Measurements from ENCODE around the gene MBD3L2.
"Not testable (repeated sequence)": the region's sequence is repeated elsewhere in the genome, so short reads cannot be mapped to it uniquely, and the experiment has no call there.

DNA sequence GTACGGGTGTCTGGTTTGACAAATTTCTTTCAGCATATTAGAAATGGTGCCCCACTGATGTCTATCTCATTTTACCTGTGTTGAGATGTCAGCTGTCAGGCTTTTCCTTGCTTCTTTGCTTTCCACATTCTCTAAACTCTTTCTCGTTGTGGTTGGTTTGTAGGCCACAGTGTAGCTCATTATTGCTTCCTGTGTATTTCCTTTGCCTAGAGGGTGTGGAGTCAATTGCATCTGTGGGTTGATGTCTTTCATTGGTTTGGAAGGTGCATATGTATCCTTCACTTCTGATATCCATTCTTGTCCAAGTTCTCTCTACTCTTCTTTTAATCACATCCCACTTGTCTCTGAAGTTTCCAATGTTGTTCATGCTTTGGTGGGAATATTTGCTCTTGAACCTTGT is 7.6 kb upstream of the MBD3L2 start:
- TF ChIP-seq, protein P1, sequence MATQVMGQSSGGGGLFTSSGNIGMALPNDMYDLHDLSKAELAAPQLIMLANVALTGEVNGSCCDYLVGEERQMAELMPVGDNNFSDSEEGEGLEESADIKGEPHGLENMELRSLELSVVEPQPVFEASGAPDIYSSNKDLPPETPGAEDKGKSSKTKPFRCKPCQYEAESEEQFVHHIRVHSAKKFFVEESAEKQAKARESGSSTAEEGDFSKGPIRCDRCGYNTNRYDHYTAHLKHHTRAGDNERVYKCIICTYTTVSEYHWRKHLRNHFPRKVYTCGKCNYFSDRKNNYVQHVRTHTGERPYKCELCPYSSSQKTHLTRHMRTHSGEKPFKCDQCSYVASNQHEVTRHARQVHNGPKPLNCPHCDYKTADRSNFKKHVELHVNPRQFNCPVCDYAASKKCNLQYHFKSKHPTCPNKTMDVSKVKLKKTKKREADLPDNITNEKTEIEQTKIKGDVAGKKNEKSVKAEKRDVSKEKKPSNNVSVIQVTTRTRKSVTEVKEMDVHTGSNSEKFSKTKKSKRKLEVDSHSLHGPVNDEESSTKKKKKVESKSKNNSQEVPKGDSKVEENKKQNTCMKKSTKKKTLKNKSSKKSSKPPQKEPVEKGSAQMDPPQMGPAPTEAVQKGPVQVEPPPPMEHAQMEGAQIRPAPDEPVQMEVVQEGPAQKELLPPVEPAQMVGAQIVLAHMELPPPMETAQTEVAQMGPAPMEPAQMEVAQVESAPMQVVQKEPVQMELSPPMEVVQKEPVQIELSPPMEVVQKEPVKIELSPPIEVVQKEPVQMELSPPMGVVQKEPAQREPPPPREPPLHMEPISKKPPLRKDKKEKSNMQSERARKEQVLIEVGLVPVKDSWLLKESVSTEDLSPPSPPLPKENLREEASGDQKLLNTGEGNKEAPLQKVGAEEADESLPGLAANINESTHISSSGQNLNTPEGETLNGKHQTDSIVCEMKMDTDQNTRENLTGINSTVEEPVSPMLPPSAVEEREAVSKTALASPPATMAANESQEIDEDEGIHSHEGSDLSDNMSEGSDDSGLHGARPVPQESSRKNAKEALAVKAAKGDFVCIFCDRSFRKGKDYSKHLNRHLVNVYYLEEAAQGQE (IDR thresholded peaks at IDR 0.05; ENCODE audit: insufficient replicate concordance, low read depth): not testable (repeated sequence)
- not testable (repeated sequence) for TF ChIP-seq CTCF (IDR thresholded peaks at IDR 0.05; ENCODE audit: insufficient read depth, low read length); POLR2AphosphoS5 (IDR thresholded peaks at IDR 0.05; ENCODE audit: low read depth); GABPA (IDR thresholded peaks at IDR 0.05; ENCODE audit: low read depth)
